Body of pancreas (tissue), 4 donors: ENCODE results near the gene CCL4L2.

Experiments
- CTCF ChIP-seq, 7 experiments: fragments of 450-650 bp in 4 of 7; fragments of 200-600 bp in 3 of 7; sonication (generic) in 3 of 7; IDR thresholded peaks; one replicate each; pipeline ENCODE4 v1.5.1; 2016 to 2019; ENCODE audit warnings: antibody characterized with exemption in 7 of 7
- POLR2A ChIP-seq, 3 donors: fragments of 450-650 bp; IDR thresholded peaks; one replicate each; pipeline ENCODE4 v1.6.1; 2016; ENCODE audit warnings: antibody characterized with exemption in 3 of 3, mild to moderate bottlenecking in 2 of 3

GRCh38 chr17:36195434-36196130 is 15.3 kb upstream of the CCL4L2 start:
- TF ChIP-seq POLR2A (IDR thresholded peaks at IDR 0.05) (no peak), CTCF (IDR thresholded peaks at IDR 0.05) (no peak)
